GM18508 (cell line): ENCODE data around the gene C1QTNF1.

Experiments used
- ATAC-seq: cut with Tn5 transposase; IDR thresholded peaks from one replicate; pipeline ENCODE4 v1.9.1; 2021; ENCODE audit warnings: moderate number of reproducible peaks; ENCODE audit not compliant: insufficient read depth, unreplicated experiment

Gene C1QTNF1, protein sequence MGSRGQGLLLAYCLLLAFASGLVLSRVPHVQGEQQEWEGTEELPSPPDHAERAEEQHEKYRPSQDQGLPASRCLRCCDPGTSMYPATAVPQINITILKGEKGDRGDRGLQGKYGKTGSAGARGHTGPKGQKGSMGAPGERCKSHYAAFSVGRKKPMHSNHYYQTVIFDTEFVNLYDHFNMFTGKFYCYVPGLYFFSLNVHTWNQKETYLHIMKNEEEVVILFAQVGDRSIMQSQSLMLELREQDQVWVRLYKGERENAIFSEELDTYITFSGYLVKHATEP

DNA sequence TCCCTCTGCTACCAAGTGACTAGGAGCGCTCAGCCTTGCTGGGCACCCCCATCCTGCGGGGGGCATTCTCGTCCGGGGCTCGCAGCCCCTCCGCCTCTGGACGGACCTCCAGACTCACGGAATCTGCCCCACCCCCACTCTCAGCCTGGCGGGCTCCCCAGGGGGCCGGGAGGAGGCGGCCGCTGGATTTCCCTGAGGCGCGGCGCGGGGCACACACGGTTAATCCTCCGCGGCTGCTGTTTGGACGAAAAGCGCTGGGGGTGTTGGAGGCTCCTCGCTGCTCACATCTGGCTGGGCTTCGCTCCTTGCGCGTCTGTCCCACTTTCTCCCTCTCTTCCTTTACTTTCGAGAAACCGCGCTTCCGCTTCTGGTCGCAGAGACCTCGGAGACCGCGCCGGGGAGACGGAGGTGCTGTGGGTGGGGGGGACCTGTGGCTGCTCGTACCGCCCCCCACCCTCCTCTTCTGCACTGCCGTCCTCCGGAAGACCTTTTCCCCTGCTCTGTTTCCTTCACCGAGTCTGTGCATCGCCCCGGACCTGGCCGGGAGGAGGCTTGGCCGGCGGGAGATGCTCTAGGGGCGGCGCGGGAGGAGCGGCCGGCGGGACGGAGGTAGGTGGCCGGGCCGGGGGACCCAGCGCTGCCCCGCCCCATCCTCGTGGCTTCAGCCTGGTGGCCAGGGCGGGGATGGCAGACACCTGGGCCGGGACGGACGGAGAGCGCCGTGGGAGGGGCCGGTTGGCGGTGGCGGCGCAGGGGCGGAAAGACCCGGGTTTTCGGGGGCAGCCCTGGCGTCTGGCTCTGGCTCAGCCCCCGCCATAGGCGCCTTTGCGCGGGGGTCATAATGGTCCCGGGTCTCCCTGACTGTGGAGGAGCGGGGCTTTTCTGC is at the start of gene C1QTNF1:
Gene C1QTNF1, plus strand, starts transcription at position 284 of the 886 bp plus-strand sequence. CDS start 19,800 bp downstream, outside the sequence.
- no peak for ATAC-seq

DNA sequence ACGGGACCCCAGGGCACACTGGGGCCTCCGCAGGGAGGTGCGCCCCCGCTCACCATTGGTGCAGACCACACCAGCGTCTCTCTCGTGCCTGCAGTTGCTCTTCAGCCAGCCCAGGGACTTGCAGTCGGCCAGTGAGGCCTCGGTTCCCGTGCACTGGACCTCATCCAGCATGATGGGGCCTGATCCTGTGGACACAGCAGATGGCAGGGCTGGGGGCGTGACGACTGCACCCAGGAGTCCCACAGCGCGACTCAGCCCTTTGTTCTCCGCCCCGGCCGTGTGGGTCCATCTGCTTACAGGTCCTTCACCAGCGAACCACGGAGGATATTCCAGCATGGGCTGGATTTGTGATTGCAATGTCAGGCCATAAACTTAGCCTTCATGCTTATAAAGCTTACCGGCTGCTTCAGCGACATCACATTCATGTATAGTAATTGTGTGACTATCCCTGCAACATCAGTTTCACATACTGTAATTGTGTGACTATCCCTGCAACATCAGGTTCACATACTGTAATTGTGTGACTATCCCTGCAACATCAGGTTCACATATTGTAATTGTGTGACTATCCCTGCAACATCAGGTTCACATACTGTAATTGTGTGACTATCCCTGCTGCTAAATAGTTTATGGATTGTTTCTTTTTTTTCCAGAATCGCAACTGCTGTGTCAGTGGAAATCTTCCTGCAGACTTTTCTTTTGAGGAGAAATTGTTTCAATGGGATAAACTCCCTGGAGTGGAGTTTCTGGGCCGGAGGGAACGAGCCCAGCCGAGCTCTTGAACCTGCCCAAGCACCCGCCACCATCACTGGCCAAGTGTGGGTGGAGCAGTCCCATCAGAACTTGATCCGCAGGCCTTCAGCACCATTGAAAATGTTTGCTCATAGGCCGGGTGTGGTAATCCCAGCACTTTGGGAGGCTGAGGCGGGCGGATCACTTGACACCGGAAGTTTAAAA is 49.1 kb upstream of the C1QTNF1 start:
- no peak for ATAC-seq

DNA sequence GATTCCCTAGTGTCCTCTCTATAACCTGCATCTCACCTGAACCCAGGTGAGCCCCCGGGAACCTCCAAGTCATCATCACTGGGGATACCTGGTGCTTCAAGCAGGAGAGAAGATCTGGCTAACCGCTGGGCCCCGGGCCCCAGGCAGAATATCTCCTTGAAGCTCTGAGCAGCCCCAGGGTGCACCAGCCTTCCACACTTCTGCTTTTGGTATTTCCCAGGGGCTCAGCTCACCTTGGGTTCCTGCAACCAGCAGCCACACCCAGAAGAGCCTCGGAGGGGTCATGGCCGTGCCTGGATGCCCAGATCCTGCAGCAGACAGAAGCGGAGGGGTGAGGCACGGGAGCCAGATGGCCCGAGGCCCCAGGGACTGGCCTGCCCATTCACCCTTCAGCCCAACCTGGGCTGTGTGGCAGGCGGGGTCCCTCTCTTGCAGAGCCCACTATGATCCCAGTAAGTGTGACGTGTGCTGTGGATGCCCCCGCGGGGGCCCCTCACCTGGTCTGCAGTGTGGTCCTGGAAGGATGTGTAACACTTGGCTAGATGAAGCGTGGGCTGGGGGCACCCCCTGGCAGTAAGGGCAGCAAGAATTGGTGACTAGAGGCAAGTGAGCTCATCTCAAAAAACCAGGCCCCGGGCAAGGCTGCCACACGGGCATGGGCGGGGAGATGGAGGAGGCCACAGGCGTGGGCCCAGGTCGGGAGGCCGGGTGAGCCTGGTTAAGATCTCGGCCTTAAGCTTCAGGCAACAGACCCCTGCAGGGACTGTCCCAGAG is 46.9 kb upstream of the C1QTNF1 start:
- ATAC-seq = no peak

DNA sequence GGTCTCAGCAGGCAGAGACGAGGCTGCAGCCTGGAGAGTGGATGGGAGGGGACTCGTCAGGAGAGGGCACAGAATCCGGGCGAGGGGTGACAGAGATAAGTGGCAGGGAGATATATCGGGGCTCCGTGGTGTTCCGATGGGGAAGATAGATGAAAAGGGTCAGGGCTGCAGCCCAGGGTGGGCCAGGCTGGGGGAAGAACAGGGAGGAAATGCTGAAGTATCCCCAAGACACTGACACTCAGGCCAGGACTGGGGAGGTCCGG is 46.4 kb upstream of the C1QTNF1 start:
- ATAC-seq = no peak

DNA sequence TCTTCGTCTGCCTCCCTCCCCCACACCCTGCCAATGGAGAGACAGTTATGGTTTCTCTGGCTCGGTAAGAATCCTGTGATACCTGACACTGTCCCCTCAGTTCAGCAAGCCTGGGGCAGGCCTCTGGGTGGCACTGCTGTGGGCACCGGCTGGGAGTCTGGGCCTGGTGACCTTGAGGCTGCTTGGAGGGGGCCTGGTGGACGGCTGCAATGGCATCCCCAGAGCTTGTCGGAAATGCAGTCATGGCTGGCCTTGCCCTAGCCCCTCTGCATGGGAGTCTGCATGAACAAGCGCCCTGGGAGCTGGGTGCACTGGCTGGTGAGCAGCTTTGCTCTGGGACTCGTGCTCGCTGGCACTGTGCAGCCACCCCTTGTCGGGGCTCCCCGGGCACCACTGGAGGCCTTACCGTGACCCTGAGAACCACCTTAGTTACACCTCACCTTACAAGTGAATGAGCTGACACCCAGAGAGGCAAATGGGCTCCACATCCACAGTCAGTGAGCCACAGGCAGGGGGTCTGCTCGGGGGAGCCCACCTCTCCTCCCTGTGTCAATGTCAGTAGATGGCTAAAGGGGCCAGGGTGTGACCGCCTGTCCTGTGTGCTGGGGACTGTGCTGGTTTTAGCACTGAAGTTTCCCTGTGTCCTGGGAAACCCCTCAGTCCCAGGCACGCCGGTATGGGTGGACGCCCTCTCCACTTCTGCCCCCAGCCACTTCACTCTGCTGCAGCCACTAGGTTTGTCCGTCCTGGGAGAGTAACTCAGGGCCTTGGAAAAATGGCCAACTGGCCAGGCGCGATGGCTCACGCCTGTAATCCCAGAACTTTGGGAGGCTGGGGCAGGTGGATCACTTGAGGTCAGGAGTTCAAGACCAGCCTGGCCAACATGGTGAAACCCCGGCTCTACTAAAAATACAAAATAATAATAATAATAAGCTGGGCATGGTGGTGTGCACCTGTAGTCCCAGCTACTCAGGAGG is 45.7 kb upstream of the C1QTNF1 start:
- ATAC-seq = no peak

DNA sequence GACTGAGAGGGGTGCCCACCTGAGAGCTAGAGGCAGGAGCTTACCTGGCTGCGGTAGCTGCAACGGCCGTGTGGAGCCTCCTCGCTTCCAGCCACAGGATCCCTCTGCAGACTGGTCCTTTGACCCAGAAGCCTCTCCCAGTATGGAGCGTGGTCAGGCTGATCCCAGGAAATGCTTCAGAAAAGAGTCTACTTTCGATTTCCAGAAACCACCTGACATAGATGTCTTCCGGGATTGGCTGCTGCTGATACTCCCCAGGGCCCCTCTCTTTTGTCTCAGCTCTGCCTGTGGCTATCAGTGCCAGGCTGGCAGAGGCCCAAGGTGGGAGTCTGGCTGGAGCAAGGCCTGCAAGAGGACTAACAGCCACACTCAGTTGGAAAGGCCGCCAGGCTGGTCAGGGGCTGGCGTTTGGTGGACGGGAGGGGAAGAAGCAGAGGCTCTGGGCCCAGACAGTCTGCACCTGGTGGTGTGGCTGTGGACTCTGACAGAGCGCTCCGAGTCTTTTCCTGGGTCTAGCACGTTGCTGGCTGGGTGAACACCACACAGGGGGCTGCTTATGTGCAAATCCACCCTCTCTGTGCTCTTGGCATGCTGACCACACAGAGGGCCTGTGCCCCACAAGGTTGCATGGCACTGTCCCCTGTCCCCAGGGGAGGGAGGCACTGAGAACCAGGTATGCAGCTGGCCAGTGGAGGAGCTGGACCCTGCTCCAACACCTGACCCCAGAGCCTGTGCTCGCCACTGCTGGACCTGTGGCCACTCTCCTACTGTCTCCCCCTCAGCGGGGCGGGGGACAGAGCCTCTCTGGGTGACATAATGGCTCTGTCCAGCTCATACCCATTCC is 44.0 kb upstream of the C1QTNF1 start, which contains the start of gene LGALS3BP:
Gene LGALS3BP, minus strand, starts transcription at position 144 of the 844 bp plus-strand sequence. CDS start 2,732 bp downstream, outside the sequence.
- no peak for ATAC-seq

DNA sequence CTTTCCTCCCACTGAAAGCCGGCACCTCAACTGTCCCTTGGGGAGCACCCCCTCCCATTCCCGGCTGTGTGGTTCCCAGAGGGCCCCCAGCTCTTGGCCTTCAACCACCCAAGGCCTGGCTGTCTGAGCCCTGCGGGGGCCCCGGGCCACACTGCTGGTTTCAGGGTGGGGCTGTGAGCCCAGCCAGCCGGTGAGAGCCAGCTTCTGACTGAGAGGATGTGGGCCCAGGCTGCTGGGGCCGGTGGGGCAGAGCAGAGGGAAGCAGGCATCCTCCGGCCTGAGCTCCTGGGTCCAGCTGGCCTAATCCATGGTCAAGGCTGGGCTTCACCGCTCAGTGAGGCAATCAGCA is 43.4 kb upstream of the C1QTNF1 start:
- ATAC-seq = no peak

DNA sequence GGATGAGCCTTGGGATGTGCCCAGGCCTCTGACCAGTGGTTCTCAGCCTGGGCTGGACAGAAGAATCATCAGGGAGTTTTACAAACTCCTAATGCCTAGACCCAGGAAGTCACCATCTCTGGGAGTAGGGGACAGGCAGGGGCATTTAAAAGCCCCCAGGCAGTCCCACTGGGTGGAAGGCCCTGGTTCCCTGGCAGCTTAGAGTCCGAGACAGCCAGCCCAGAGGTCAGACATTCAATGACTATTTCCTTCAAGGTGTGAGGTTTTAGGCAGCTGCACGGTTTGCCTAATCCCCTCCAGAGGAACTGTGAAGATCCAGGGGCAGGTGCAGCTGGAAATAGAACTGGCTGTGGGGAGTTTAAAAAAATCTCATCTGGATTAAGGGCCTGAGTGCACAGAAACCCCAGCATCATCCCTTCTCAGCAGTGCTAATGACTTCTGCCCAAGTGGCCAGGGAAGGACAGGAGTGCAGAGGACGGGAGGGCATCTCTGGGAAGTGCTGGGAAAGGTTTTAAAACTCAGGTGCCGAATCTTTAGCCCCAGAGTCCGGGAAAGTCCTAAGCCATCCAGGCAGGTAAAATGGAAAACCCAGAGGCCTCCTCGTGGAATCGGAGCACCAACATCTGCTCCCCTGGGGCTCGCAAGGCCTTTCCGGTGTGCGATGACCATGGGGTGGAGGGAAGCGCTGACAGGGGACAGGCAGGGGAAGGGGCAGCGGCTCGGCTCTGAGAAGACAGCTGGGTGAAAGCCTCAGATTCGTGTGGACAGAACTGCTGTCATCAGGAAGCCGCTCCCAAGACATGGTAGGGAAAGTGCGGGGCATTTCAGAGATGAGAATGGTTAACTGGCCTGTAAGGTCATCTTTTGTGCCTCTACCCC is 42.7 kb upstream of the C1QTNF1 start:
- no peak for ATAC-seq

DNA sequence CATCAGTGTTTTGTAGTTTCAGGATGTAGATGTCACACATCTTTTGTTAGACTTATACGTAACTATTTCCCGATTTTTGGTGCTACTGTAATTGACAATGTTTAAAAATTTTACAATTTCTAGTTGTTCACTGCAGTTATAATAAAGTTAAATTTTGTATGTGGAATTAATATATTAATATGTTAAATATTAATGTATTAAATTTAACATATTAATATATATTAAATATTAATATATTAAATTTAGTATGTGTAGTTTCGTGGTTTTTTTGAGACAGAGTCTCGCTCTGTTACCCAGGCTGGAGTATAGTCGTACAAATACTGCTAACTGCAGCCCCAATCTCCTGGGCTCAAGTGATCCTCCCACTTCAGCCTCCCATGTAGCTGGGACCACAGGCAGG is 38.6 kb upstream of the C1QTNF1 start:
- ATAC-seq = no peak

DNA sequence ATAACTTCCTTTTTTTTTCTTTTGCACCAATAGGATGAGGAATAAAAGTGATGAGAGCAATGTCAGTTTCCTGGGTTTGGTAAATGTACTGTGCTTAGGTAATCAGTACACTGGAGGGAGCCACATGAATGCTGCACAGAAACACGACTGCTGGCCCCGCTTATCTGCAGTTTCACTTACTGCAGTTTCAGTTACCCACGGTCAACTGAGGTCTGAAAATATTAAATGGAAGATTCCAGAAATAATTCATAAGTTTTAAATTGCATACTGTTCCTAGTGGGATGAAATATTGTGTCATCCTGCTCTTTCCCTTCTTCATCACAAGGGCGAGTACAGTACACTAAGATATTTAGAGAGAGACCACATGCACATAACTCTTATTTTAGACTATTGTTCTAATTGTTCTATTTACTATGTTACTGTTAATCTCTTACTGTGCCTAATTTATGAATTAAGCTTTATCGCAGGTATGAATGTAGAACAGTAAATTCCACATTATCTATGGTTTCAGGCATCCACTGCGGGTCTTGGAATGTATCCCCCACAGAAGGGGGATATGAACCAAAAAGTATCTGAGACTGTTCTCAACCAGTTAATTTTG is 37.8 kb upstream of the C1QTNF1 start:
- ATAC-seq = no peak

DNA sequence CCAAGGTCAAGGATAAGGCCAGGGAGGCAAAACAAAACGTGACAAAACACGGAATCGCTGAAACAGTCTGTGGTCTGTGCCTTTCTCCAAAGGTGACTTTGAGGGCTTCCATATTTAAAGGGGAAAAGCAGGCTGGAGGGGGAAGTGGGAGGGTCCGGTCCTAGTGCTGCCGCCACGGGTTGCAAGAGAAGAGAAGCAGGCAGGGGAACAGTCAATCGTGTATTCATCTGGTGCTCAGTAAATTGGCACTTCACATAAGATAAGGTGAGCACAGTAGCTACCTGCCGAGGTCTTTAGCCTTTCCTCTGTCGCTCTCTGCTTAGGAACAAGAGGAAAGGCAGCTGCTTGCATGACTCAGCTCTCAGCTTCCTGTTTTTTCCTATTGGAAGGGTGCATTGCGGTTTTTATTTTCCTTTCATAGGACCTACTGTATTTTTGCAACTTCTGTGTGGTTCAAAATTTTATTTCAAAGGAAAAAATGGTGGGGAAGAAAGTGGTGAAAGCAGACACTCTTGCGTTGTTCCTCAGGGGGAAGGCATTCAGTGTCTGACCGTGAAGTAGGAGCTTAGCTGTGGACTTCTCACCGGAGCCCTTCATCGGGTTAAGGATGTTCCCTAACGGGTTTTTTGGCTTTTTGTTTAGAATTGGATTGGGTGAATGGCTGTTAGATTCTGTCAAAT is 37.2 kb upstream of the C1QTNF1 start:
- no peak for ATAC-seq

DNA sequence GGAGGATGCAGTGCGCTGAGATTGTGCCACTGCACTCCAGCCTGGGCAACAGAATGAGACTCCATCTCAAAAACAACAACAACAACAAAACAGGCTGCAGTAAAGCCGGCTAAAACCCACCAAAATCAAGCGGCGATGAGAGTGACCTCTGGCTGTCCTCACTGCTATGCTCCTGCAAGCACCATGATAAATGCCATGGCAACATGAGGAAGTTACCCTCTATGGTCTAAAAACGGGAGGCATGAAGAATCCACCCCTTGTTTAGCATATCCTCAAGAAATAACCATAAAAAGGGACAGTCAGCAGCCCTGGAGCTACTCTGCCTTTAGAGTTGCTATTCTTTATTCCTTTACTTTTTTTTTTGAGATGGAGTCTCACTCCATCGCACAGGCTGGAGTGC is 35.8 kb upstream of the C1QTNF1 start:
- no peak for ATAC-seq

DNA sequence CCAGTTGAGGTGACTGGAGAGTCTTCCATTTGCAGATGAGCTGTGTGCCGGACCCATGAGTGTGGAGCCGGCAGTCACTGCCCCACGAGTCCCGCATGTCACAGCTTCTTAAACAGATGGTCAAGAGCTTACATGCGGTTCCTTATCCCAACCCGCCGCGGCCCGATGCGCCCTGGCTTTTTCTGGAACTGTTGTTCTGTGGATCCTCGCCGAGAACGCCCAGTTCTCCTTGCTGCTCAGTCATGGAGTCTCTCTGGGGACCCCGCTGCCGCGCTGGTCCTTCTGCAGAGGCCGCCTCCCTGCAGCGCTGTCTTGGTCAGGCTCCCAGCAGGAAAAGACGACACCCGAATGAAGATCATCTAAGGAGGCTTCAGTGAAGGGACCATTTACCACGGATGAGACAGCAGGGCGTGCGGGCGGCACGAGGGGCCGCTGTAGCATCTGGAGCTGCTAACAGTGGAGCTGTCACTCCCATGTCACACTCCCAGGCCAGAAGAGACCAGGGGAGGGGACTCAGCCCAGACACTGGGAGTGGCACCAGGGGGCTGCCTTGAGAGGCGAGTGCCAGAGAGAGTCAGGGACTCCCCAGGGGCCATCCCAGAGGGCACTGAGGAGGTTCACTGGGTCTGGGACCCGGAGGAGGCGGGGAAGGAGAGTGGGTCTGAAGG is 33.5 kb upstream of the C1QTNF1 start:
- ATAC-seq = no peak

DNA sequence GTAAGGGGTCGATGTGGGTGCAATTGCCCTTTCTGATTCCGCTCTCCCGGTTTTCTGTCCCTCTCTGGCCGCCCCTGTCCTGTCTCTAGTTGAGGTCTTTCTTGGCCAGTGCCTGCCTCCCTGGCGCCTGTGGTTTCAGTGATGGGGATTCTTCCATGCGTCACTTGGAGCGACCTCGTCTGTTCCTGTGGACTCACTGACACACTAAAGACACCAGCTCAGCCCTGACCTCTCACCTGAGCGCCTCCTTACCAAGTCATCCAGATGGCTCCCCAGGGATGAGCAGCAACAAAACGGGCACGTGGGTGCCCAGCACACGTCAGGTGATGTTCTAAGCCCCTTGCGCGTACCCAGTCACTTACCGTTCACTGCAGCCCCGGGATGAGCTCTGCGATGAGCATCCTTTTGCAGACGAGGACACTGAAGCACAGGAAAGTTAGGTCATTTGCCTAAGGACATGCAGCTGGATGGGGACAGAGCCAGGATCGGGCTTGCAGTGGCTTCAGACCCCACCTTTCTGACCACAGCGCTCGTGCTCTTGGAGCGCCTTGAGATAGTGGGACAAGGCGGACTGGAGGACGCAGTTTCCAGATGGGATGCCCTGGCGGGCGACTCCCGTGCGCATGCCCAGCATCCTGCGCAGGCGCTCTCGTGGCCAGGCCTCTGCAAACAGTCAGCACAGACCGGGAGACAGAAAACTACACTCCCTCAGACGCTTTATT is 32.8 kb upstream of the C1QTNF1 start:
- no peak for ATAC-seq
